MM.1S (cell line): Measurements from ENCODE around the gene KCNIP4.

ENCODE experiments used
- CTCF ChIP-seq: fragments of 300-600 bp; sonication (generic); IDR thresholded peaks from 2 replicates; pipeline ENCODE4 v1.5.1; 2016; ENCODE audit warnings: antibody characterized with exemption, low read length, mixed read lengths
- EZH2 ChIP-seq: fragments of 300-600 bp; sonication (generic); optimal IDR thresholded peaks from 2 replicates; pipeline ENCODE3; 2017; ENCODE audit warnings: low read depth, mild to moderate bottlenecking, antibody characterized with exemption, low read length, mixed read lengths
- EZH2phosphoT487 ChIP-seq: fragments of 300-600 bp; sonication (generic); IDR thresholded peaks from 2 replicates; pipeline ENCODE4 v1.6.1; 2018; ENCODE audit warnings: antibody characterized with exemption, low read length

- TF ChIP-seq CTCF (no peak), EZH2 (no peak), EZH2phosphoT487 (no peak)
These were observed 55.4 kb downstream of the KCNIP4 start for GRCh38 chr4:21893136-21893535.
